PFSK-1 (cell line): ENCODE data around the gene TESK1.

ENCODE experiments used
- FOXP2 ChIP-seq: optimal IDR thresholded peaks from 2 replicates; pipeline ENCODE3; 2011; ENCODE audit warnings: borderline replicate concordance, control low read depth, inconsistent platforms; ENCODE audit not compliant: insufficient read depth; ENCODE audit errors: extremely low read length, extremely low read depth
- POLR2AphosphoS5 ChIP-seq: IDR thresholded peaks from 2 replicates; pipeline ENCODE4 v1.6.1; 2012; ENCODE audit warnings: low read depth, mild to moderate bottlenecking, control low read depth, low read length, moderate library complexity
- SIN3A ChIP-seq: IDR thresholded peaks from 2 replicates; pipeline ENCODE4 v1.6.1; 2012; ENCODE audit warnings: mild to moderate bottlenecking, low read length, moderate library complexity, borderline replicate concordance; ENCODE audit not compliant: insufficient read depth
- TAF1 ChIP-seq: IDR thresholded peaks from 2 replicates; pipeline ENCODE4 v1.6.1; 2012; ENCODE audit warnings: low read length, control low read depth, borderline replicate concordance; ENCODE audit not compliant: insufficient read depth
- TF ChIP-seq, protein P1 (sequence below), 2 experiments: IDR thresholded peaks; 2 replicates each; pipeline versions ENCODE4 v1.6.1 to v1.8.0; 2011 to 2012; ENCODE audit warnings: low read depth in 2 of 2, low read length in 2 of 2, control low read depth in 1 of 2, inconsistent platforms in 1 of 2, mild to moderate bottlenecking in 1 of 2, moderate library complexity in 1 of 2; ENCODE audit not compliant: insufficient read depth in 1 of 2

Gene TESK1

DNA sequence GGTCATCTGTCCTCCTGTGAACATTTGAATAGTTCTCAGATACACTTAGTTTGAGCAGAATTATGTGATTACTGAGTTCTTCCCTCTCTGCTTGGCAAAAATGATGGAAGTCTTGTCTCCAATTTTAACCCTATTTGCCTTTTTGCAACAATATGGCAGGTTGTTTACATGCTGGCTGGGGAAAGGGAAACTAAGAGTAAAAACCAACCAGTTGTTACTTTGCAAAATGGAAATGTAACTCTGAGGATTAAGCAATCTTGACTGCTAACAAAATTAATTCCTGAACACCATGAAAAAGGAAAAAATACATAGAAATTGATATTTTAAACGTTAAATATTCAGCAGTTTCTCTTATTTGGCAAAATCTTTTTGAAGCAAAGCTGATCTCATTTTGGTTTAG is 34.6 kb downstream of the TESK1 start:
- TF ChIP-seq TAF1, result no peak
- TF ChIP-seq POLR2AphosphoS5, result no peak
- TF ChIP-seq SIN3A, result no peak

DNA sequence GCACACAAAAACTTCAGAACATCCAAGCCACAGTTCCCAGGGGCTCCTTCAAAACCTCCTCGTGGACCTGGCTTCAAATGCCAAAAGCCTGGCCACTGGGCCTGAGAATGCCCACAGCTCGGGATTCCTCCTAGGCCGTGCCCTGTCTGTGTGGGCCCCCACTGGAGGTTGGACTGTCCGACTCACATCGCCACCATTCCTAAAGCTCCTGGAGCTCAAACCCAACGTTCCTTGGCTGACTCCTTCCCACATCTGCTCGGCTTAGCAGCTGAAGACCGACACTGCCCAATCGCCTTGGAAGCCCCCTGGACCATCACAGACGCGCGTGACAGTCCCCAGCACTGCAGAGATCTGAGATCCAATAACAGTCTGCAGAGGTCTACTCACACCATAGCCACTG is 38.0 kb downstream of the TESK1 start:
- TF ChIP-seq TAF1, result no peak
- no peak for TF ChIP-seq FOXP2
- no peak for TF ChIP-seq POLR2AphosphoS5
- TF ChIP-seq, protein P1, sequence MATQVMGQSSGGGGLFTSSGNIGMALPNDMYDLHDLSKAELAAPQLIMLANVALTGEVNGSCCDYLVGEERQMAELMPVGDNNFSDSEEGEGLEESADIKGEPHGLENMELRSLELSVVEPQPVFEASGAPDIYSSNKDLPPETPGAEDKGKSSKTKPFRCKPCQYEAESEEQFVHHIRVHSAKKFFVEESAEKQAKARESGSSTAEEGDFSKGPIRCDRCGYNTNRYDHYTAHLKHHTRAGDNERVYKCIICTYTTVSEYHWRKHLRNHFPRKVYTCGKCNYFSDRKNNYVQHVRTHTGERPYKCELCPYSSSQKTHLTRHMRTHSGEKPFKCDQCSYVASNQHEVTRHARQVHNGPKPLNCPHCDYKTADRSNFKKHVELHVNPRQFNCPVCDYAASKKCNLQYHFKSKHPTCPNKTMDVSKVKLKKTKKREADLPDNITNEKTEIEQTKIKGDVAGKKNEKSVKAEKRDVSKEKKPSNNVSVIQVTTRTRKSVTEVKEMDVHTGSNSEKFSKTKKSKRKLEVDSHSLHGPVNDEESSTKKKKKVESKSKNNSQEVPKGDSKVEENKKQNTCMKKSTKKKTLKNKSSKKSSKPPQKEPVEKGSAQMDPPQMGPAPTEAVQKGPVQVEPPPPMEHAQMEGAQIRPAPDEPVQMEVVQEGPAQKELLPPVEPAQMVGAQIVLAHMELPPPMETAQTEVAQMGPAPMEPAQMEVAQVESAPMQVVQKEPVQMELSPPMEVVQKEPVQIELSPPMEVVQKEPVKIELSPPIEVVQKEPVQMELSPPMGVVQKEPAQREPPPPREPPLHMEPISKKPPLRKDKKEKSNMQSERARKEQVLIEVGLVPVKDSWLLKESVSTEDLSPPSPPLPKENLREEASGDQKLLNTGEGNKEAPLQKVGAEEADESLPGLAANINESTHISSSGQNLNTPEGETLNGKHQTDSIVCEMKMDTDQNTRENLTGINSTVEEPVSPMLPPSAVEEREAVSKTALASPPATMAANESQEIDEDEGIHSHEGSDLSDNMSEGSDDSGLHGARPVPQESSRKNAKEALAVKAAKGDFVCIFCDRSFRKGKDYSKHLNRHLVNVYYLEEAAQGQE (IDR thresholded peaks at IDR 0.05; ENCODE audit: insufficient read depth in 1 of 2, low read depth in 2 of 2, low read length in 2 of 2), result no peak
- no peak for TF ChIP-seq SIN3A

DNA sequence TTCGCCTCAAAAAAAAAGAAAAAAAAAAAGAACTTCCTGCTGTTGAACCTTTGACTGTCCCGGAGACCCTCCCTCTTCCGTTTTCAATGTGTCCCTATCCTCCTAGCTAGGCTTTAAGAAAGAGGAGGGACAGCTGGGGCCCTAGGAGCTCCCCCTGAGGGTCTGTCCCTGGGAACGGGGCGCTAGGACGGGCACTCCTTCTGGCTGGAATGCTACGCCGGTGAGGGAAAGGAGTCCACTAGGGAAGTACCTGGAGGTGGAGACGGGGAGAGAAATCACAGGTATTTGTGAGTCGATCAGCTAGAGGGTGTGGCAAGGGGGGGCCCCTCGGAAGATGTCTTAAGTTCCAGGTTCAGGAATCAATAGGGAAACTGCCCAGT is 41.1 kb downstream of the TESK1 start:
- TF ChIP-seq FOXP2 (no peak), TAF1 (no peak), SIN3A (no peak), POLR2AphosphoS5 (no peak)
- TF ChIP-seq, protein P1 (IDR thresholded peaks at IDR 0.05; ENCODE audit: insufficient read depth in 1 of 2, low read depth in 2 of 2, low read length in 2 of 2), result no peak

DNA sequence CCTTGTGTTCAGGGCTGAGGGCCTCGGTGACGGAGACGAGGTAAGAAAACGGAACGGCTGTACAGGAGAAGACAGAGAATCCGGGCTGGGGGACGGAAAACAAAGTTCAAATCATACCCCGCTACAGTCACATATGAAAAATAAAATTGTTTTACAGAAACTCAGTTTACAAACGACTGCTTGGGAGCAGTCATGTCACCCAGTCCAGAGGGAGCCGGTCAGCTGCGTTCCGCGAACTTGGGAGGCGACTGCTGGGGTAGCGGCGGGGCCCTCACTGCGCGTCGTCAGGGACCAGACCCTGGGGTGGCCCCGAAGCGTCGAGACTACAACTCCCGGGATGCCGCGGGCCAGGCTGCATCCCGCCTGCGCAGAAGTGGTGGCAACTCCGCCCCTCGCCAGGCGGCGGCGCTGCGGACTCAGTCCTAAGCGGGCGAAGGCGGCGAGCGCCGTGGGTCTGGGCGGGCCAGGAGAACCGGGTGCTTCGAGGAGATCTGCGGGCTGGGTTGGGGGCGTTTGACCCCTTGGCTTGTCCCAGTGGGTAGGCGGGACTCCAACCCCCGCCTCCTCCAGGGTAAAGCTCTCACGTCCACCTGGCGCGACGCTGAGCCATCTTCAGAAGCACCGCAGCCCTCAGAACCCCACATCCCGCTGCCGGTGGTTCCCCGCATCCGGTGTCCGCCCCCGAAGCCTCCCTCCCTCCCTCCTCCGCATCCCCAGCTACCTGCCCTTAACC is 41.6 kb downstream of the TESK1 start:
- TF ChIP-seq FOXP2, result peak; percentile 63
- TF ChIP-seq SIN3A, result no peak
- 0 out of 2 replicates have a peak, but pooled peaks have one; percentile 38 for TF ChIP-seq TAF1
- TF ChIP-seq POLR2AphosphoS5, result peak; percentile 50; the same call in 1 of the 2 replicates

DNA sequence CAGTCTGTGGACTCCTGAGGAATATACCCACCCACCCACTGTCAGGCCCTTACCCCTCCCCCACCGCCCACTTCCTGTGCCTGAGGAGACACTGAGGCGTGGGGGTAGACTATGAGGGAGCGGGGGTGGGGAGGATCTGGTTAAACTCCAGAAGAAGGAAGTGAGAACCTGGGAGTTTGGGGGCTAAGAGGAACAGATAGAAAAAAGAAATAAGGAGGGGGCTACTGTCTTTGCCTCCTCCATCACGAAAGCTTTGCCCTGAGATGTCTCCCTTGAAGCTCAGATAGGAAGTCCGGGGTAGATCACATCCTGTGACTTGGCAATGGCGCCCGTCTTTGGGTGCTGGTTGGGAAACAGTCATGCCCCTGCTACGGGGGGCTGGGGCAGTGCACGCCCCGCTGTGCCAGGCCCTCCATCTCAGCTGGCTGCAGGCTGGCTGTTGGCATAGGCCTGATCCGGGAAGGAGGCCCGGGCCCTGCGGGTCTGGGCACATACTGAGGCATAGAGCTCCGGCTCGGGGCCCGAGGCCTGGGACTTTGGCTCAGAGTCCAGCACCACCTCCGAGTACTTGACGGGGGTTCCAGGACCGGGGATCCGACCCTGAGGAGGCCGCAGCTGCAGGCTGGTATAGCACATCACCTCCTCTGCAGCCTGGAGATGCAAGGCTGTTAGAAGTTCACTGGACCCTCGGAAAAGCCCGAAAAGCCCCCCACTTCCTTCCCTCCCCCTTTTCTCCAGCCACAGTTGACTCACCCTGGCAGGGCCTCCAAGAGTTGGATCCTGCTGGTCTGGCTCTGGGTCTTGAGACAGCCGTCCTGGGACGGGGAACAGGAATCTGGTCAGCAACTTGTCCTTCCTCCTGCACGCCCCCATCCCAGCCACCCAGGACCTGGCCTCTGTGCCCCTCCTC is 44.6 kb downstream of the TESK1 start:
- no peak for TF ChIP-seq SIN3A
- no peak for TF ChIP-seq FOXP2
- TF ChIP-seq, protein P1 (IDR thresholded peaks at IDR 0.05; ENCODE audit: insufficient read depth in 1 of 2, low read depth in 2 of 2, low read length in 2 of 2), result no peak
- no peak for TF ChIP-seq POLR2AphosphoS5
- no peak for TF ChIP-seq TAF1
